Measurements from ENCODE around the gene EIF4E2.
"Not testable (repeated sequence)": the region's sequence is repeated elsewhere in the genome, so short reads cannot be mapped to it uniquely, and the experiment has no call there.

The EIF4E2 gene

DNA sequence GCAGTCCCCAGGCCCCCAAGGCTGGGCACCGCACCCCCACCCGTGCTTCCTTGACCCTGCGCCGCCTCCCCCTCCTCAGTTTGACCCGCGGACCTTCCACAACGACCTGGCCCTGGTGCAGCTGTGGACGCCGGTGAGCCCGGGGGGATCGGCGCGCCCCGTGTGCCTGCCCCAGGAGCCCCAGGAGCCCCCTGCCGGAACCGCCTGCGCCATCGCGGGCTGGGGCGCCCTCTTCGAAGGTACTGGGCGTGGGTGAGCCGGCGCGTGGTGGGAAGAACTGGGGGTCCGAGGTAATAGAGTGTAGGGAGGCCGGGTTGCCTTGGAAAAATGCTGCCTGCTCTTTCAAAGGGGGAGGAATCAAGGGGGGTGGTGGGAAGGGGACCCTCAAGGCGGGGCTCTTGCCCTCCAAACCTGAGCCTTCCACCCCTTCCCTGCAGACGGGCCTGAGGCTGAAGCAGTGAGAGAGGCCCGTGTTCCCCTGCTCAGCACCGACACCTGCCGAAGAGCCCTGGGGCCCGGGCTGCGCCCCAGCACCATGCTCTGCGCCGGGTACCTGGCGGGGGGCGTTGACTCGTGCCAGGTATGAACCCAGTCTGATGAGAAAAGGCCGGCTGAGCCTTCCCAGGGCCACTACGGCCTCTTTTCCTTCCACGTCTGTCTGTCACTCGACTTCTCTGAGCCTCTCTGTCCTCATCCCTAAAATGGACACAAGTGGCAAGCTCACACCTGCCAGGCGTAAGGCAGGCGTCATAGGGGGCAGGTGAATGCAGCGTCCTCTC is 27.7 kb upstream of the EIF4E2 start:
- no peak for DNase-seq (ENCODE audit: low read depth)

DNA sequence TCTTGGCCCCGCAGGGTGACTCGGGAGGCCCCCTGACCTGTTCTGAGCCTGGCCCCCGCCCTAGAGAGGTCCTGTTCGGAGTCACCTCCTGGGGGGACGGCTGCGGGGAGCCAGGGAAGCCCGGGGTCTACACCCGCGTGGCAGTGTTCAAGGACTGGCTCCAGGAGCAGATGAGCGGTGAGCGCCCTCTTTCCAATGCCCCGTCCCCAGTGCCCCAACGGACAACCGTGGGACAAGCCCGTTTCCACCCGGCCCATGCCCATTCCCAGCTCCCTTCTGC is 27.1 kb upstream of the EIF4E2 start:
- no peak for DNase-seq (ENCODE audit: low read depth)

DNA sequence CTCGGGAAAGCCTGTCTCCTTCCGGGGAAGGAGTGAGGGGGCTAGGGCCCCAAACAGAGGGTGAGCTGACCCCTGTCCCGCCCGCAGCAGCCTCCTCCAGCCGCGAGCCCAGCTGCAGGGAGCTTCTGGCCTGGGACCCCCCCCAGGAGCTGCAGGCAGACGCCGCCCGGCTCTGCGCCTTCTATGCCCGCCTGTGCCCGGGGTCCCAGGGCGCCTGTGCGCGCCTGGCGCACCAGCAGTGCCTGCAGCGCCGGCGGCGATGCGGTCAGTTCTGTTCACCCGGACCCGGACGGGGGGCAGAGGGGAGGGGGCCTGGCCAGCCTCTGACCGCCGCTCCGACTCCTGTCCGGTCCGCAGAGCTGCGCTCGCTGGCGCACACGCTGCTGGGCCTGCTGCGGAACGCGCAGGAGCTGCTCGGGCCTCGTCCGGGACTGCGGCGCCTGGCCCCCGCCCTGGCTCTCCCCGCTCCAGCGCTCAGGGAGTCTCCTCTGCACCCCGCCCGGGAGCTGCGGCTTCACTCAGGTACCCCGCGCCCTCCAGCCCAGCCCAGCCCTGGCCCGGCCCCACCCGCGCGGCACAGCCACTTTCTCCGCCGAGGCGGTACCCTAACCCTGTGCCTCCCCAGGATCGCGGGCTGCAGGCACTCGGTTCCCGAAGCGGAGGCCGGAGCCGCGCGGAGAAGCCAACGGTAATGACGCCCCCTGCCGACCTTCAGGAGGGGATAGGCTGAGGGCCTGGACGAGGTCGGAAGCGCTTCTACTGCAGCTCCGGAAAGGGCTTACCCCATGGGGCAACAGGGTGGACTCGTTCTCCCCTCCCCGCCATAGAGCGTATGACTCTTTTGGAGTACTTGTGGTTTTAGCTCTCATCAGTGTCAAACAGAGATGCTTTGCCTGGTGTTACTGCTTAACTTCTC is 26.5 kb upstream of the EIF4E2 start:
- peak; percentile 45 for DNase-seq (ENCODE audit: low read depth)

DNA sequence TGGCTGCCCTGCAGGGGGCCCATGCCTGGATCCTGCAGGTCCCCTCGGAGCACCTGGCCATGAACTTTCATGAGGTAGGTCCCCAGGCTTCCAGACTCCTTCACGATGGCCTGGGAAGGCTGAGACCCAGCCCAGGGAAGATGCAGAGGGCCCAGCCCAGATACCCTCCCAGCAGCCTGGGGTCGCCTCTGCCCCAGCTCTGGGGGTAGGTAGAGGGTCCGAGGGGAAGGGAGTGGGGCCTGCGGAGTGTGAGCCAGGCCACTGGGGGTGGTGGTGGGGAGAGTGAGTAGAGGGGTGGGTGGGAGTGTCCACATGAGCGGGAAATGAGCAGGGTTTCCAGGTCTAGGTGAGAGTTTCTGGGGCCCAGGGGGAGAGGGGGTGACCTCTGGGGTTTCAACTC is 25.7 kb upstream of the EIF4E2 start:
- no peak for DNase-seq (ENCODE audit: low read depth)

DNA sequence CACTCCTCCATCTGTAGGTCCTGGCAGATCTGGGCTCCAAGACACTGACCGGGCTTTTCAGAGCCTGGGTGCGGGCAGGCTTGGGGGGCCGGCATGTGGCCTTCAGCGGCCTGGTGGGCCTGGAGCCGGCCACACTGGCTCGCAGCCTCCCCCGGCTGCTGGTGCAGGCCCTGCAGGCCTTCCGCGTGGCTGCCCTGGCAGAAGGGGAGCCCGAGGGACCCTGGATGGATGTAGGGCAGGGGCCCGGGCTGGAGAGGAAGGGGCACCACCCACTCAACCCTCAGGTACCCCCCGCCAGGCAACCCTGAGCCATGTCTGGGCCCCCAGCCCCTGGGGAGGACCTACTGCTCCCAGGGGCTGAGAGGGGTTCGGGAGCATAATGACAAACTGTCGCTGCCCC is 25.3 kb upstream of the EIF4E2 start:
- no peak for DNase-seq (ENCODE audit: low read depth)

DNA sequence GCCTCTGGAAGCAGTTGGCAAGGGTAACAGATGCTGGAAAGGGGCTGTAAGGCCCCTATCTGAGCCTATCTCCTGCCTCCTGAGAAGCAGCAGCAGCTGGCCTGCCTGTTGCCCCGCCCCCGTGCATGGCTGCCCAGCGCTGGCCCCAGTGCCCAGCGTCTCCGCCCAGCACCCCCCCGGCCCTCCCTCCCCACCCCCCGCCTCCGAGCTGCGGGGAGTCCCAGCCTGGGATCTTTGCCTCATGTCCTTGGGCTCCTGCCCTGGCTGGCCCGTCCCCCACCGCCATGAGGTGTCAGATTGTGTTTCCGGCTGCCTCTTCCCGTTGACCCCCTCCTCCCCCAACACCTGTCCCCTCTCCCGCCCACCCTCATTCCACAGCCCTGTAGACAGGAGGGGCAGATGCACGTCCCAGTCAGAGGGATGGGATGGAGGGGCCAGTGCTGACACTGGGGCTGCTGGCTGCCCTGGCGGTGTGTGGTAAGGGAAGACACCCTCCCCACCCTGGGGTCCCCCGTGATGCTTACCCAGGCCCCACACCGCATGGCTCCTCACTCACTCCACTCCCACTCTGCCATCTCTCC is 24.6 kb upstream of the EIF4E2 start, which contains the start of gene CHRND:
Gene CHRND, plus strand, starts transcription at position 370 of the 581 bp plus-strand sequence. Its CDS starts 56 bp downstream, at position 426.
- DNase-seq (ENCODE audit: low read depth), result no peak

DNA sequence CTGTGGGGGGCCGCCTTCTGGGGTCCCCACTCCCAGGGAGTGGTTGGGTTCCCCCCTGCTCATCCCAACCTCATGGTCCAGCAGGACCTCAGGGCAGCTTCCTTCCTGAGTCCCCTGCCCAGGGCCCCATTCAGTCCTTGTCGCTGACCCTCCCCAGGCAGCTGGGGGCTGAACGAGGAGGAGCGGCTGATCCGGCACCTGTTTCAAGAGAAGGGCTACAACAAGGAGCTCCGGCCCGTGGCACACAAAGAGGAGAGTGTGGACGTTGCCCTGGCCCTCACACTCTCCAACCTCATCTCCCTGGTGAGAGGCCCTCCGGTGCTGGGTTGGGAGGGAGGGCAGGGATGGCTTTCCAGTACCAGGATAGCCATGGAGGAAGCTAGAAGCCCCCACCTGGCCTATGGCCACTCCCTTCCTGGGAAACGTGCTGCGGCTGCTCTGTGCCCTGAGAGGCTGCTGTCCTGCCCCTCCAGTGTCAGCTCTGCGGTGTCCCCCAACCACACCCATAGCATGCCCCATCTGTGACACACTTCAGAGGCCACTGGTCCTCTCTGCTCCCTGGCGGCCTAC is 24.0 kb upstream of the EIF4E2 start:
- no peak for DNase-seq (ENCODE audit: low read depth)

DNA sequence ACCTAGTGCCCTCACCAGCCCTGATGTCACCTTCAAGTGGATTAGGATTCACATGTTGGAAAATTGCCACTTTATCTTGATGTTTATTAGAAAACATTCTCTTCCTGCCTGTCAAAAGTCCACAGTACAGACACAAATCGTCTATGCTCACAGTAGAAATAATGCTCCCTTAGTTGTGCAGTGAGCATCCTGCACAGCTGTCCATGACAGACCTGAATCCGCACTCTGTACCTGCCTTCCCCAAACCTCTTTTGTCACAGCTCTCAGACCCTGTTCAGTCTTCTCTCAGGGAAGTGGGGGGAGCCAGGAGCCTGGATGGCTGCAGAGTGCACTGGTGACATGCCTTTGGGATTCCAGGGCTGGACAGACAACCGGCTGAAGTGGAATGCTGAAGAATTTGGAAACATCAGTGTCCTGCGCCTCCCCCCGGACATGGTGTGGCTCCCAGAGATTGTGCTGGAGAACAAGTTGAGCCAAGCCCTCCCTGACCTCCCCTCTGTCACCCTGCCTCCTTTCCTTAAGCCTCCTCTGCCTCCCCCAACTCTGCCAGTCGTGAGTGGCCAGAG is 22.5 kb upstream of the EIF4E2 start:
- DNase-seq (ENCODE audit: low read depth), result no peak

DNA sequence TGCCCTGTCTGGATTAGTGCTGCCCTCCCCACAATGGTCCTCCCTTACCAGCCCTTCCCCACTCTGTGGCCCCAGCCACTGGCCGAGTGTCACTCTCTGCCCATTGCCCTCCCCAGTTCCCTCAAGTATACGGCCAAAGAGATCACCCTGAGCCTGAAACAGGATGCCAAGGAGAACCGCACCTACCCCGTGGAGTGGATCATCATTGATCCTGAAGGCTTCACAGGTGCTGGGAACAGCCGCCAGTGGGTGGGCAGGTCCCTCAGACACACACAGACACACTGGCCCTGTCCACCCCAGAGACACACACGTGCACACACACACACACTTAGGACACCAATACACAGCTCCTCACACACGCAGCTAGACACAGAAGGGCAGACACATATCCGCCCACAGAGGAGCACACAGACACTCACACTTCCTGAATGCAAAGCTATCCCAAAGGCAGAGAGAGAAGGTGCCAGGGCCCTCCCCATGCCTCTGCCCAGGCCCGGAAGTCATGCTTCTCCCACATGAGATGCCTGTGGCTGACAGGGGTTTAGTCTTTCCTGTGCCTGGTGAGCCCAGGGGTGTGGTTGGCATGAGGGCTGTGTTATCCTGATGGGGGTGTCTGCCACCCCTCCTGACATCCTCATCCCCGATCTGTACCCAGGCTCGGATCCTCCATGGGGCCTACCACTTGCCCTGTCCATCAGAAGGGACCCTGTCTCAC is 21.6 kb upstream of the EIF4E2 start:
- DNase-seq (ENCODE audit: low read depth), result no peak

DNA sequence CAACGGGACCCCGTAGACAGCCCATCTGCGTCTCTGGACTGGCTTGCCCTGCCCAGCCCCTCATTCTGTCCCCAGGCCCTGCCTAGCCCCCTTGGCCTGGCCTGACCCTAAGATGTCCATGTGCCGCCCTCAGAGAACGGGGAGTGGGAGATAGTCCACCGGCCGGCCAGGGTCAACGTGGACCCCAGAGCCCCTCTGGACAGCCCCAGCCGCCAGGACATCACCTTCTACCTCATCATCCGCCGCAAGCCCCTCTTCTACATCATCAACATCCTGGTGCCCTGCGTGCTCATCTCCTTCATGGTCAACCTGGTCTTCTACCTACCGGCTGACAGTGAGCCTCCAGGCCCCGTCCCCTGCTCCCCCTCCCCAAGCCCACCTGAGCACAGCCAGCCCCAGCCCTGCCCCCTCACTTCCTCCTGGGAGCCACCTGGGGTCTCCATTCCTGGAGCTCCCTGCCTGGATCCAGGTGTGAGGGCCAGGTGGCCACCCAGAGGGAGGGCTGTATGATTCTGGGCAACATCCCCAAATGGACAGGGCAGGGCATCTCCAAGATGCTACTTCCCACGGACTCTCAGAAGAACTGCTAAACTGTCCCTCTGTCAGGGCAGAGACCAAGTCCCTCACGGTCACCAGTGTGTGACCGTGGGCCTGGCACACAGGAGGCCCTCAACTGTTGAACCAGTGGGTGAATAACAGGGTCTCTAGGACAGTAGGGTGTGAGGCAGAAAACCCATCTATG is 20.5 kb upstream of the EIF4E2 start:
- DNase-seq (ENCODE audit: low read depth), result no peak

DNA sequence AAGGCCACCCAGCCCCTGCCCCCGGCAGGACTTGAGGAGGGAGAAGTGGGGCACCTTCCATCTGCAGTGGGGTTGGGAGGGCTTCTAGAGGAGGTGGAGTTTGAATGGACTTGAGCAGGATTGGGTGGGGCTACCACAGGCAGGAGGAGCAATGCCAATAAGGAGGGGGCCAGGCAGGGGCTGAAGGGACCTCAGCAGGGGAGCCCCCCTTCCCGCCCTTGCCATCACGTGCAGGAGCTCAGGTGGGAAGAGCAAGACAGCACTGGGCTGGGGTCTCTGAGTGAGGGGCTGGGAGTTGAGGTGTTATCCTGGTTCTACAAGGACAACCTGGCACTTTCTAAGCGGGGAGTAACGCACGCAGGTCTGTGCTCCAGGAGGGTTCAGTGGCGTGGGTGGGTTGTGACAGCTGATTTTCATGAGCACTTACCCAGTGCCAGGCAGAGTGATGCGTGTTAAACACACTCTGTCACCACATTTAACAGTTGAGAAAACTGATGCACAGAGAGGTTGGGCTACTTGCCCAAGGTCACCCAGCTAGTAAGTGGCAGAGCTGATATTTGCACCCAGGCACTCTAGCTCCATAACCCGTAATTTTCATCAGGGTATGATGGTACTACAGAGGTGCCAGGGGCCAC is 19.7 kb upstream of the EIF4E2 start:
- no peak for DNase-seq (ENCODE audit: low read depth)

DNA sequence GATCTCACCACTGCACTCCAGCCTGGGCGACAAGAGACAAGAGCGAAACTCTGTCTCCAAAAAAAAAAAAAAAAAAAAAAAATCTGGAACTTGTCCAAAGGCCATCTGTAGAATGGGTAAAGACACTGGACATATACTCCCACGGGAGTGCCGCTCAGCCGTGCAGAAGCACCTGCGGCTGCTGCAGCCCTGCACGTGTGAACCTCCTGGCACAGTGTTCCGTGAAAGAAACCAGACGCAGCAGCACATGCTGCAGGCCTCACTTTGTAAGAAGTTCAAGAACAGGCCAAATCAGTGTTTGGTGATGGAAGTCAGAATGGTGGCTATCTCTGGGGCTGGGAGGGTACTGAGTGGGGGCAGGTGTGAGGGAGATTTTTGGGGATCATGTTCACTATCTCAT is 18.1 kb upstream of the EIF4E2 start:
- no peak for DNase-seq (ENCODE audit: low read depth)

DNA sequence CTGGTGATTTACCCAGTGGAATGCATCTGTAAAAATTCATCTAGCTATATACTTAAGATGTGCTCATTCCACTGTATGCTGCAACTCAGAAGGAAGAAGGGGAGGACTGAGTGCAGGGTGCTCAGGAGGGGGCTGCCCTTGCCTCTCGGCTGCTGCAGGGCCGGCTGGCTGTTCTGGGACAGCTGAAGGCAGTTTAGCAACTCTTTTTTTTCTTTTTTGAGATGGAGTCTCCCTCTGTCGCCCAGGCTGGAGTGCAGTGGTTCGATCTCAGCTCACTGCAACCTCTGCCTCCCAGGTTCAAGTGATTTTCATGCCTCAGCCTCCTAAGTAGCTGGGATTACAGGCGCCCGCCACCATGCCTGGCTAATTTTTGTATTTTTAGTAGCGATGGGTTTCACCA is 17.7 kb upstream of the EIF4E2 start:
- DNase-seq (ENCODE audit: low read depth), result not testable (repeated sequence)

DNA sequence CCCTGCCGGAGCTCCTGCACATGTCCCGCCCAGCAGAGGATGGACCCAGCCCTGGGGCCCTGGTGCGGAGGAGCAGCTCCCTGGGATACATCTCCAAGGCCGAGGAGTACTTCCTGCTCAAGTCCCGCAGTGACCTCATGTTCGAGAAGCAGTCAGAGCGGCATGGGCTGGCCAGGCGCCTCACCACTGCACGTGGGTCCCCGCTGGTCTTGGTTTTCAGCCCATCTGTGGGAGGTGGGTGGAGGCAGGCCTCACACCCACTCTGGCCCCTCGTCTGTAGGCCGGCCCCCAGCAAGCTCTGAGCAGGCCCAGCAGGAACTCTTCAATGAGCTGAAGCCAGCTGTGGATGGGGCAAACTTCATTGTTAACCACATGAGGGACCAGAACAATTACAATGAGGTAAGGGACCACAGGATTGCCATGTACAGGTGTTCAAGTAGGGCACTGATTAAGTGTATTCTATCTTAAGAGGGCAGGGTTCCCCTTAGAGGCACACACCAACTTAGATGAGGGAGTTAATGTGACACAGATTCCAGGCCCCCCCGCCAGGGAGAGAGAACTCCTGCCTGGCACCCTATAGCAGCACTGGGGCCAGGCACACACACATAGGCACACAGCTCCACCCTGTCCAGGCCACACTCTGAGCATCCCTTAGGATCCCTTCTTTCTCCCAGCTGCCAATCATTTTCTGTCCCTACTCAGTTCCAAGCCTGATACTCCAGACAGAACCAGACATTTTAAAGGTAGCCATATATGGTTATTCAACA is 16.4 kb upstream of the EIF4E2 start:
- DNase-seq (ENCODE audit: low read depth), result no peak

DNA sequence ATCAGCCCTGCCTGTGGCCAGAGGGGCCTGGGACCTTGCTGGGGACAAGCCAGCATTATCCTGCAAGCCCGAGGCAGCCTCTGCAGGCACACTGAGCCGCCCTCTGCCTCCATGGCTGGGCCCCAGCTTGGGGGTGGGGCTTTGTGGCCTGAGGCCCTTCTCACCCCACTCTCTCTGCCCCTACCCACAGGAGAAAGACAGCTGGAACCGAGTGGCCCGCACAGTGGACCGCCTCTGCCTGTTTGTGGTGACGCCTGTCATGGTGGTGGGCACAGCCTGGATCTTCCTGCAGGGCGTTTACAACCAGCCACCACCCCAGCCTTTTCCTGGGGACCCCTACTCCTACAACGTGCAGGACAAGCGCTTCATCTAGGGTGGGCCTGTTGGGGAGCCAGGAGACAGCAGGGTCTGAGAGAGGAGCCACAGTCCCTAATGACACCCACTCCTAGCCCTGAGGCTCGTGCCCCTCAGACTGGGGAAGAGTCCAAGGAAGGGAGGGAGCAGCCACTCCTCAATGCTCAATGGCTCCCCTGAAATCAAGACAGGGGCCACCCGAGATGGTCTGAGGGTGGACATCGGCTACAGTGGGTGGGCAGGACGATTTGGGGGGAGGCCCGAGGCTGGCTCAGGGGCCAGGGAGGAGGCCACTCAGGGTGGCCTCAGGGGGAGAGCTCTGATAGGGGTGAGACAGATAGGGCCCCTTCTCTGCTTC is 15.4 kb upstream of the EIF4E2 start:
- no peak for DNase-seq (ENCODE audit: low read depth)

DNA sequence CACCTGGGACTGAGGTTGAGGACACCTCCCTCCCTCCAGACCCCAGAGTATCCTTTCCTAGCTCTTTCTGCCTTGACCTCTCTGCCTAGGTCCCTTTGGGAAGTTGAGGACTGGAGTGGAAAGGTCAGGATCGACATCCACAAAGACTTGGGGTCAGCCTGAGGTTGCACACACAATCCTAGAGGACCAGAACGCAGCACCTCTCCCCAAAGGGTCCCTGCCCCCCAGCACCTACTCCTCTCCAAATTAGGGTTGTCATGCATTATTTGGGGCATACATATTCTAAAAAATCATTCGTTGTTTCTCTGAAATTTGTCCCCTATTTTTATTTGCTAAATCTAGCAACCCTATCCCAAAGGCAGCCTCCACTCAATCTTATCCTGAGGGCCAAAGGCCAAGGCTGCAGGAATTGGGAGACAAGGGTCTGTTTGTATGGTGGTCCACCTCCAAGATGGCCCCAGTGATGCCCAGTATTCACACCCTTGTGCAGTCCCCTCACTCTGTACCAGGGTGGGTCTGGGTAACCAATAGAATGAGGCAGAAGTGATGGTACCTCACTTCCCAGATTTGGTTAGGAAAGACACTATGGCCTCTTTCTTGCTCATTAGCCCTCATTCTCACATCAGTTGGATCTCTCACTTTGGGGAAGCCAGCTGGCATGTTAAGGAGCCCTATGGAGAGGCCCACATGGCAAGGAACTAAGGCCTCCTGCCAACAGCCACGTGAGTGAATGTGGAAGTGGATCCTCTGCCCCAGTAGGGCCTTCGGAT is 14.5 kb upstream of the EIF4E2 start:
- no peak for DNase-seq (ENCODE audit: low read depth)

DNA sequence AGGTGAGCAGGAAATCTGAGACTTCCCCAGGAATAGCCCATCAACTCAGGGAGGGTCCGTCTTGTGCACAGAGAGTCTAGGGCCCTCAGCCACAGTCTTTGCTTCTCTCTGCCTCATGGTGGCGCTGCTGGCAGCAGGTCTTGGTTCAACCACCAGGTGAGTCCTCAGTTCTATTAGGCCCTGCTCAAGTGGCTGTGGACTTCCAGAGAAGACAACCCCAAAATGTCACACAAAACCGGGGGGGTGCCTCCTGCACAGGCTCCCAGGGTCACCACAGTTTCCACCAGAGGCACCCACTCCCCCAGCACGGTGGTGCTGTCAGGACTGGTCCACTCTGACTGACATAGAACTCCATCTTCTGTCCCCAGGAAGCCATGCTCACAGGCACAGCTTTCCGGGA is 13.4 kb upstream of the EIF4E2 start:
- DNase-seq (ENCODE audit: low read depth), result no peak

DNA sequence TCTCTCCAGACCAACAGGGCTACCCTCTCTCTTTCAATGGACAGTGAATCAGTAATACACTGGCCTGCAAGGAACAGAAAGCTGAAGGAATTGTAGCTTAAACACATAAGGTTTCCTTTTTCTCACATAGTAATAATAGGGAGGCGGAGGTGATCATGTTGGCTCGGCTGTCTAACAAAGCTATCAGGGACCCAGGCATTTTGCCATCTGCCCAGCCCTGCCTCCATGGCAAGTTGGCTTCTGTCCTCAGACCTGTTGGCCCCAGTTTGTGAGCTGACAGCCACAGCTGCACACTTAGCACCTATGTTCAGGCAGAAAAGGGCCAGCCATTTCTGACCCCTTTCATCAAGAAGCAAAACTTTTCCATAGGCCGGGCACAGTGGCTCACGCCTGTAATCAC is 13.0 kb upstream of the EIF4E2 start:
- no peak for DNase-seq (ENCODE audit: low read depth)
